Stimulated activated CD8-positive, alpha-beta memory T cell treated with anti-CD3 and anti-CD28 coated beads, Interleukin-15, amount 100 ng/mL, for 1 hour (primary cell): ENCODE data around the gene PDSS2.

Source experiments
- DNase-seq: peaks from one replicate; pipeline ENCODE4 v3.0.0-alpha.2; 2020; ENCODE audit warnings: low read depth

The PDSS2 gene

GRCh38 chr6:107271208-107271790 is 188.1 kb downstream of the PDSS2 start:
- DNase-seq, result no peak

DNA sequence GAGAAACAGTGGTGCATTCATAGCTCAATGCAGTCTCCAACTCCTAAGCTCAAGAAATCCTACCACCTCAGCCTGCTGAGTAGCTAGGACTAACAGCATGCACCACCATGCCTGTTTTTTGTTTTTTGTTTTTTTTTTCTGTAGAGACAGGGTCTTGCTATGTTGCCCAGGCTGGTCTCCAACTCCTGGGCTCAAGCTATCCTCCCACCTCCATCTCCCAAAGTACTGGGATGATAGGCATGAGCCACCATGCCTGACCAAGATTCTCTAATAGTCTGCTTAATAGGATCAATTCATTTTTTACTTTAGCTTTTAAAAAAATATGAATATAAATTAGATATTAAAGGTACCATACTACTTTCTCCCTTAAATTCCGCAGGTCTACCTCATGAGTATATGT is 191.7 kb downstream of the PDSS2 start:
- DNase-seq, result no peak

GRCh38 chr6:107267006-107267405 is 192.4 kb downstream of the PDSS2 start:
- no peak for DNase-seq

- DNase-seq, result no peak
These were observed 192.8 kb downstream of the PDSS2 start for GRCh38 chr6:107266563-107266962.

DNA sequence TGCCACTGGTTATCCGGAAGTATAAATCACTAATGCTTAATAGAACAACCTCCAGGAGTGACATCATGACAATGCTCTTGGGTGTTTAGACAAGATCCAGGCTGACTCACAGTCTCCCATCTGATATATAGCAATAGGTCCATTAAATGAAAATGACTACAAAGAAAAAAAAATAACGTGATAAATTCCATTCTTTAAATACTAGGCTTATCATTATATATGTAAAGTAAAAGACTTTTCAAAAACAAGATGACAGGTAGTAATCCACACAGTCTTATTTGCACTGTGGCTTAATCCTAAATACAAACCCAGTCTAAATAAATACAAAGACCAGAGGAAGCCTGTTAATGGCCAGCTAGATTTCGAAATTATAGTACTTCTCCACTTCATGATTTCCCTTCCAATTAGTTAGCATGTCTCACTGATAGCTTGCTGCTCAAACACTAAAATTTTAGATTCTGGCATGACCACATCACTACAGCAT is 195.0 kb downstream of the PDSS2 start:
- no peak for DNase-seq

GRCh38 chr6:107259951-107260350 is 199.4 kb downstream of the PDSS2 start:
- no peak for DNase-seq

GRCh38 chr6:107248147-107248546 is 211.2 kb downstream of the PDSS2 start:
- DNase-seq, result no peak

DNA sequence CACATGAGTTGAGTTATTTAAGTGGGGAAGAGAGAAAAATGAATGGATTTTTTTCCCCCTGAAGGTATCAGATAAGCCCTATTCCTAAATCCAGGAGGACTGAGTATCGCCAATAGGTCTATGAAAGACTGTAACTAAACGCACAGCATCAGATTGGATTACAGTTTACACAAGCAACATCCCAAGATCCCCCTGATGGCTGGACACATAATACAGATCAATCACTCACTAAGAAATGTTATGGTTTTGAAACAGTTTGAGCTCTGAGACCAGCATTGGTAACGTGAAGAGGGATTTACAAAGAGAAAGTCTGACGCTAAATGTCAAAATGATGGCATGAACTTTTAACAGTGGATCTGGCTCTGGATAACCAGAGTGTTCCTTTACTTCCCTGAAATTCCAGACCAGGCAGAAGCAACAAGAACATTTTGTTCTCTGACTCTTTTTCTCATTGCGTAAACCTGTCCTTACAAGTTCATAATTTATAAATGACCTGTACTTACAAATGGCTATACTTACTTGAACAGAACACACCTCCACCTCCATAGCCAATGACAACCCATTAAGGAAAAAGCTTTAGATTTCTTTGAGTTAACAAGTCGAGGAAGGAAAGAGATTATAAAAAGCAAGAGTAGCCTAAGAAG is 212.3 kb downstream of the PDSS2 start:
- DNase-seq, result no peak

DNA sequence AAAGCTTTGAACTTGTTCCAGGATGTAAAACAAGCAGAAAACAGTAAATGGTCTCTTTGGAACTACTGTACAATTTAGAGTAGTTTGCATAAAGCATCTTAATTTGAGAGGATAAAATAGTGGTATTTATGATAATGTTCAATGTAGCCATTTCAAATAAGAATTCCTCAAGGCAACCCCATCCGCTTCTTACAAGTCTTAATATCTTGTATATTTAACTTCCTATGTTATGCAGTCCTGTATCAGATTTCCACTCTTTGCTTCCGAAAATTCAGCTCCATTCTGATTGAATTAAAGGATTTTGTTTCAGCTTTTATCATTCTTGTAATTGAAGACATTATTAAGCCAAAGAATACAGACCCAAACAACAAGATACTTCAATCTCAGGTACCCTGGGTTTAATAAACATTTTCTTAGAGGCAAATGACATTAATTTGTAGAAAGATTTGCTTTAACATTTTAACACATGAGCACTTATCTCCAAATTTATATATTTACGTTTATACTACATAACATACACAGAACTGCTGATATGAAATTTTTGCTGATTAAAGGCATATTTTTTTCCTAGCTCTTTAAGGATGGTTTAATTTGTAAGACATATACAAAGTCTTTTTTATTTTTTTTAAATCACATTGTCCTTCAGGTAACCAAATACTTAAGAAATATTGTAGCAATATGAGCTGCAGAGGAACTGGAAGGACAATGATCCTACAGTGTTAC is 213.0 kb downstream of the PDSS2 start:
- DNase-seq, result no peak

DNA sequence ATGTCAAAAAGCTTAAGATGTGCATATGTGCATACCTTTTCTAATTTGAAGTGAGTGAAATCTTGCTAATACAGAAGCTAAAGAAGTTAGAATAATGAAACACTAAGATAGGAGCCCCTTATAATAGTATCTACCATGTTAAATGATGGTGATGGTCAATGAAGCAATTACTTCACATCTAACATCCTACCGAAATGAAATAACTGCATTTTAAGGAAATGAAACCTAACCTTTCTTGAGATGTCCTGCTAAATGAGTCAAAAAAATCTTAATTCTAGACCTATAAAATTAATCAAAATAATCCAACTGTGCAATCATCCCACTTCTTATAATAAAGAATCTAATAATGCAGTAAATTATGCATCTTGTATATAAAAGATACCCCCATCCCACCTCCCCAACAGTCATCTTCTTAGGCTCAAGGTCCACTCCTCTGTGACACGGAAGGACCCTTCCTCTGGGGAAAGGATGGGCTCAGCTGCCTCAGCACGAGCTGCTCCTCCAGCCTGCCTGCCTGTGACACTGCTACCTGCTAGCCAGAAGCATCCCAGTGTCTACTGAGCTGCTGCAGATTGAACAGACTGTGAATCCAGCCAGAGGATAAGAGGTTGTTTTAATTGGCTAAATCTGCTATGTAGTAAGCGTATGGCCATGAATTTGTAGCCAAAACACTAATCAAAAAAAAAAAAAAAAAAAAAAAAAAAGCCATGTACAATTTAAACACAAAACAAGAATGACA is 214.5 kb downstream of the PDSS2 start:
- DNase-seq, result no peak

- DNase-seq, result no peak
These were observed 215.2 kb downstream of the PDSS2 start for GRCh38 chr6:107244082-107244741.

- DNase-seq, result no peak
These were observed 215.9 kb downstream of the PDSS2 start for GRCh38 chr6:107243471-107243870.

DNA sequence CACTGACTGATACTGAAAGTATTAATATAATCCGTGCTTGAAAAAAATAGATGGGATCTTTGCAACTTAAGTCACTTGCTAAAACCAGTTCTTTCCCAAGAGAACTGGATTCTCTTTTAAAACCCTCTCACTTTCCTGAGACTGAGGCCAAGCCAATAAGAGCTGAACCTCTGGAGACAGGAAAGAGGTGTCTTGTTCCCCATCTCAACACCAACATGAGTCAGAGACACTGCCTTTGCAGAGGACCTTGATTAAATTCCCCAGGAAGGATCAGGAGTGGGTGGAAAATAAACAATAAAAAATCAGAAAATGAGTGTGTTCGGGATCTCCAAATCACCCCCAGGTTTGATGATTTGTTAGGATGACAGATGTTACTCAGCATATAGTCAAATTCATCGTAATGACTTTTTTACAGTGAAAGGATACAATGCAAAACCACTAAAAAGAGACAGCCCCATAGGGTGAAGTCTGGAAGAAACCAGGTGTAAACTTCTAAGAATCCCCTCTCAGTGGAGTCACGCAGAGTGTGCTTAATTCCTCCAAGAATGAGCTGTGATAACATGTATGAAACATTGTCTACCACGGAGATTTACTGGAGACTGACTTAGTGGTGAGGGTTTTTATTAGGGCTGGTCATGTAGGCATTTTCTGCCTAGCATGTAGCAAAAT is 221.2 kb downstream of the PDSS2 start:
- no peak for DNase-seq

- DNase-seq, result no peak
These were observed 223.9 kb downstream of the PDSS2 start for GRCh38 chr6:107235511-107235910.

DNA sequence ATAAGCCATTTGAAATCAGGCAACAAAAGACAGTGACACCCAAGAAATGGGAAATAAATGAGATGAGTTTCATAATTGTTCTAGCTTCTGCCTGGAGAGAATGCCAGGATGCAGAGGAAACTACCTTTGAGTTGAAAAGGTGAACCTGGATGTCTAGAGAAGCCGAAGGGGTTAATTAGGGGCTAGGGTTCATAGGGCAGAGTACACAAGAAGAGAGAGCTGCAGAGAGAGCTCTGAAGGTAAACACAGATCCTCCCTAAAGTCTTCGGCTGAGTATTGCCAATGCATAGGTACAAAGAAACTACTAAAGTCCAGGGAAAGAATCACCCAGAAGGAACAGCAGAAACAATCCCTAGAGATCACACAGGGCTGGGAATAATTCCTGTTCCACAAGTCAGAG is 224.4 kb downstream of the PDSS2 start:
- no peak for DNase-seq

GRCh38 chr6:107231243-107231642 is 228.1 kb downstream of the PDSS2 start:
- no peak for DNase-seq

GRCh38 chr6:107230448-107230847 is 228.9 kb downstream of the PDSS2 start:
- no peak for DNase-seq

GRCh38 chr6:107230024-107230423 is 229.3 kb downstream of the PDSS2 start:
- no peak for DNase-seq

GRCh38 chr6:107228754-107229153 is 230.6 kb downstream of the PDSS2 start:
- DNase-seq, result no peak

- no peak for DNase-seq
These were observed 237.8 kb downstream of the PDSS2 start for GRCh38 chr6:107221519-107221918.

DNA sequence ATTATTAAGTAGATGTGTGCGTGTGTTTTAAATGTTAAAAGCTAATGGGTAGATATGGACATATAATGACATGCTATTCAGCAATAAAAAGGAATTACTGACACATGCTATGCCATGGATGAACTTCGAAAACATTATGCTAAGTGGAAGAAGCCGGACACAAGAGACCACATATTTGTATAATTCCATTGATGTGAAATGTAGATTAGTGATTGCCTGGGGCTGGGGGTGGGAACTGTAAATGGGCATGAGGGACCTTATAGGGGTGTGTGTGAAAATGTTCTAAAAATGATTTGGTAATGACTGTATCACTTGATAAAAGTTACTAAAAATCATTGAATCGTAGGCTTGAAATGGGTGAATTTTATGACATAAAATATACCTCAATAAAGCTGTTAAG is 239.5 kb downstream of the PDSS2 start:
- no peak for DNase-seq

GRCh38 chr6:107218142-107218541 is 241.2 kb downstream of the PDSS2 start:
- DNase-seq, result no peak
